HG03575 (cell line): ENCODE measurements around the gene SEMA5A.
A peak's percentile ranks its signal among the peaks of the same experiment; 100 is the strongest.
"Not testable (repeated sequence)": the region's sequence is repeated elsewhere in the genome, so short reads cannot be mapped to it uniquely, and the experiment has no call there.

Experiments used
- ATAC-seq: cut with Tn5 transposase; IDR thresholded peaks from one replicate; pipeline ENCODE4 v1.9.1; 2021; ENCODE audit not compliant: unreplicated experiment, insufficient number of reproducible peaks, low FRiP score; ENCODE audit errors: extremely low read depth

The SEMA5A gene

GRCh38 chr5:9382522-9382921 lies 163.4 kb downstream of the SEMA5A start:
- ATAC-seq: no peak

GRCh38 chr5:9381464-9381863 lies 164.4 kb downstream of the SEMA5A start:
- peak; percentile 84 for ATAC-seq

GRCh38 chr5:9380109-9380508 lies 165.8 kb downstream of the SEMA5A start:
- ATAC-seq: no peak

GRCh38 chr5:9376363-9377117 lies 169.3 kb downstream of the SEMA5A start:
- ATAC-seq: no peak

- no peak for ATAC-seq
Observed at GRCh38 chr5:9375756-9376155, 170.1 kb downstream of the SEMA5A start.

- no peak for ATAC-seq
Observed at GRCh38 chr5:9374025-9374424, 171.8 kb downstream of the SEMA5A start.

GRCh38 chr5:9373571-9373970 lies 172.3 kb downstream of the SEMA5A start:
- no peak for ATAC-seq

- ATAC-seq: no peak
Observed at GRCh38 chr5:9370256-9370655, 175.6 kb downstream of the SEMA5A start.

GRCh38 chr5:9365512-9365911 lies 180.4 kb downstream of the SEMA5A start:
- no peak for ATAC-seq

GRCh38 chr5:9363449-9363848 lies 182.4 kb downstream of the SEMA5A start:
- ATAC-seq: peak; percentile 12

GRCh38 chr5:9363026-9363425 lies 182.8 kb downstream of the SEMA5A start:
- ATAC-seq: peak; percentile 54

GRCh38 chr5:9362600-9362999 lies 183.3 kb downstream of the SEMA5A start:
- peak; percentile 32 for ATAC-seq

GRCh38 chr5:9361835-9362234 lies 184.0 kb downstream of the SEMA5A start:
- peak; percentile 32 for ATAC-seq

- no peak for ATAC-seq
Observed at GRCh38 chr5:9358961-9359685, 186.8 kb downstream of the SEMA5A start.

GRCh38 chr5:9356351-9356825 lies 189.5 kb downstream of the SEMA5A start:
- ATAC-seq: no peak

- no peak for ATAC-seq
Observed at GRCh38 chr5:9354336-9355081, 191.4 kb downstream of the SEMA5A start.

GRCh38 chr5:9353048-9353447 lies 192.8 kb downstream of the SEMA5A start:
- not testable (repeated sequence) for ATAC-seq

GRCh38 chr5:9351546-9351945 lies 194.3 kb downstream of the SEMA5A start:
- no peak for ATAC-seq

- no peak for ATAC-seq
Observed at GRCh38 chr5:9350301-9350797, 195.5 kb downstream of the SEMA5A start.
